Measurements from ENCODE around the gene ATF6.

ATF6 gene

GRCh38 chr1:161978011-161978790, 212.1 kb downstream of the ATF6 start:
- Histone ChIP-seq H3K4me1 (ENCODE audit: insufficient read depth, low read length) (no peaks in the 10 kb centered on the region), H3K27ac (ENCODE audit: low read depth, low read length) (no peak overlapping the region), H3K9me3 (ENCODE audit: insufficient read depth, low read depth, low read length) (no peaks in the 10 kb centered on the region), H3K36me3 (ENCODE audit: insufficient read depth, low read length) (no peaks in the 10 kb centered on the region), H3K27me3 (ENCODE audit: insufficient read depth, low read length) (no peaks in the 10 kb centered on the region), H3K9ac (ENCODE audit: low read depth, low read length) (no peak overlapping the region), H3K4me3 (ENCODE audit: low read length) (no peak overlapping the region)
- 95% methylated on average over 31 of the region's 31 CpGs for WGBS

DNA sequence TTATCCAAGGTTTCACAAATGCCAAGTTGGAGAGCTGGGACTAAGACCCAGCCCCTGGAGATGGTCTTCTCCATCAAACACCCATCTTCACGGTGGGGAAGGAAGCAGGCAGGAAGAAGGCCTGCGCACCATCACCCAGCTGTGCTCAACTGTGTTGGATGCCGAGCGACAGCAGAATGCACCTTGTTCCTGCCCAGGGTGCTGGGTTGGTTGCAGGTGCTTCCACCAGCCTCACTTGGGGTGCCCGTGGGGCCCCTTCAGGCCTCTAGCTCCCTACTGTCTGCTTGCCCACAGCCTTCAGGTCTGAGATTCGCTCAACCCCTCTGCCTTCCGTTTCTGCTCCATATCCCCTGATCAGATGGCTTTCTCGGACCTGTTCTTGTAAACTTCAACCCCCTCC, 215.0 kb downstream of the ATF6 start:
- Histone ChIP-seq H3K9me3 (ENCODE audit: insufficient read depth, low read depth, low read length) (no peaks in the 10 kb centered on the region), H3K9ac (ENCODE audit: low read depth, low read length) (no peak overlapping the region), H3K4me1 (ENCODE audit: insufficient read depth, low read length) (no peaks in the 10 kb centered on the region), H3K36me3 (ENCODE audit: insufficient read depth, low read length) (no peaks in the 10 kb centered on the region), H3K4me3 (ENCODE audit: low read length) (no peak overlapping the region), H3K27me3 (ENCODE audit: insufficient read depth, low read length) (no peaks in the 10 kb centered on the region), H3K27ac (ENCODE audit: low read depth, low read length) (no peak overlapping the region)
- WGBS: 94% methylated on average over 8 of the region's 8 CpGs

DNA sequence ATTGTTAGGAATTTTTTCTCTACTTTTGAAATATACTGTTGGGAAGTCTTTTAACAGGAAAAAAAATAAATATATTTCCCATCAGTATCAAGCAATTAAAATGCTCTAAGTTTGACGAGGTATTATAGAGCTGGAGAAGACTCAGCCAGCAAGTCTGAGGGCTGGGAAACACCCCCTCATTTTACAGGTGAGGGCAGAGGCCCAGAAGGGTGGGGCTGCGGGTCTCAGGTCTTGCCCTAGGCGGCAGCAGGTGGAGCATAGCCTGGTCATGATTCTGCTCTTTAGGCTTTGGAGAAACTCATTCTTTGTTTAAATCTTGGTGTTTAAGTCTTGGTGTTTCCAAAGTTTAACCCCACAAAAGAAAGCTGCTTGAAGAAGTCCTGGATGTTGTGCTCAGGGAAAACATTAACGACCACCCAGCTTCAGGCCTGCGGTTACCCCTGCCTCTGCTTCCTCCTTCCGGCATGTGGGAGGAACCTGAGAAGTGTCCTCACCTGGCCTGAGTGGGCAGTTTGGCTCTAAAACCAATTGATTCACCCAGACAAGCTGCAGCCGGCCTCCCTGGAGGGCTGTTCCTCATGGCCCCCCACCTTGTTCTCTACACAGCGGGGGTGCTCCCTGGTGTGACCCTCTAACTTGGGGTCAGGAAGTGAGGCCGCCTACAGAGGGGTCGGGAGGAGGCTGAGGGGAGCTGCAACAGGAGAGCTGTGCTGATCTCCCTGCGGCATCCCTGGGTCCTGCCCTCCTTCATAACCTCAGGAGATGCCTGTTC, 215.8 kb downstream of the ATF6 start:
- H3K27me3 ChIP-seq (ENCODE audit: insufficient read depth, low read length): no peaks in the 10 kb centered on the region
- H3K36me3 ChIP-seq (ENCODE audit: insufficient read depth, low read length): no peaks in the 10 kb centered on the region
- WGBS: 91% methylated on average over 11 of the region's 11 CpGs
- no peaks in the 10 kb centered on the region for H3K4me1 ChIP-seq (ENCODE audit: insufficient read depth, low read length)
- H3K9ac ChIP-seq (ENCODE audit: low read depth, low read length): no peak overlapping the region
- H3K27ac ChIP-seq (ENCODE audit: low read depth, low read length): no peak overlapping the region
- H3K9me3 ChIP-seq (ENCODE audit: insufficient read depth, low read depth, low read length): no peaks in the 10 kb centered on the region
- no peak overlapping the region for H3K4me3 ChIP-seq (ENCODE audit: low read length)

DNA sequence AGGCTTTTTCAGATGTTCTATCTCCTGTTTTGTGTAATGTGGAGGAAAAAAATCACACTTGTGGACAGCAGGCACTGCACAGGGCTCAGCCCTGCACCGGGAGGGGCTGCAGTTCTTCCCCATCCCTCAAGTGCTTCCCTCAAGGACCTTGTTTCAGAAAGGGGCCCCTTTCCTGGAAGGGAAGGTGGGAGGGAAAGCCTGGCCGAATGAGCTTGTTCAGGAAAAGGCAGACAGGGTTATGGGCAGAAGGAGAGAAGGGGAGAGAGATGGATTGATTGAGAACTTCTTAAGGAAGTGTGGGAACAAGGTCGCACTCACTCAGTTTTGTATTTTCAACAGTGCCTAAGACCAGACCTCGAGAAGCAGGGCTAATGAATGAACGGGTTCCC, 216.4 kb downstream of the ATF6 start:
- no peaks in the 10 kb centered on the region for H3K36me3 ChIP-seq (ENCODE audit: insufficient read depth, low read length)
- no peak overlapping the region for H3K9ac ChIP-seq (ENCODE audit: low read depth, low read length)
- H3K27me3 ChIP-seq (ENCODE audit: insufficient read depth, low read length): no peaks in the 10 kb centered on the region
- H3K4me3 ChIP-seq (ENCODE audit: low read length): no peak overlapping the region
- 93% methylated on average over 5 of the region's 5 CpGs for WGBS
- H3K9me3 ChIP-seq (ENCODE audit: insufficient read depth, low read depth, low read length): 0 out of 2 replicates have a peak, but pooled peaks cover 5% of the 10 kb centered on the region
- no peaks in the 10 kb centered on the region for H3K4me1 ChIP-seq (ENCODE audit: insufficient read depth, low read length)
- no peak overlapping the region for H3K27ac ChIP-seq (ENCODE audit: low read depth, low read length)

GRCh38 chr1:161982917-161983316, 216.8 kb downstream of the ATF6 start:
- no peak overlapping the region for H3K27ac ChIP-seq (ENCODE audit: low read depth, low read length)
- no peaks in the 10 kb centered on the region for H3K36me3 ChIP-seq (ENCODE audit: insufficient read depth, low read length)
- WGBS: 94% methylated on average over 9 of the region's 9 CpGs
- H3K9ac ChIP-seq (ENCODE audit: low read depth, low read length): no peak overlapping the region
- H3K4me1 ChIP-seq (ENCODE audit: insufficient read depth, low read length): no peaks in the 10 kb centered on the region
- H3K9me3 ChIP-seq (ENCODE audit: insufficient read depth, low read depth, low read length): 0 out of 2 replicates have a peak, but pooled peaks cover 5% of the 10 kb centered on the region
- H3K27me3 ChIP-seq (ENCODE audit: insufficient read depth, low read length): no peaks in the 10 kb centered on the region
- no peak overlapping the region for H3K4me3 ChIP-seq (ENCODE audit: low read length)

GRCh38 chr1:161983725-161984124, 217.6 kb downstream of the ATF6 start:
- H3K27ac ChIP-seq (ENCODE audit: low read depth, low read length): no peak overlapping the region
- H3K9me3 ChIP-seq (ENCODE audit: insufficient read depth, low read depth, low read length): 0 out of 2 replicates have a peak, but pooled peaks cover 5% of the 10 kb centered on the region
- no peaks in the 10 kb centered on the region for H3K4me1 ChIP-seq (ENCODE audit: insufficient read depth, low read length)
- no peaks in the 10 kb centered on the region for H3K36me3 ChIP-seq (ENCODE audit: insufficient read depth, low read length)
- WGBS: 96% methylated on average over 22 of the region's 22 CpGs
- no peak overlapping the region for H3K9ac ChIP-seq (ENCODE audit: low read depth, low read length)
- no peaks in the 10 kb centered on the region for H3K27me3 ChIP-seq (ENCODE audit: insufficient read depth, low read length)
- H3K4me3 ChIP-seq (ENCODE audit: low read length): no peak overlapping the region

GRCh38 chr1:161985301-161985822, 219.2 kb downstream of the ATF6 start:
- H3K9me3 ChIP-seq (ENCODE audit: insufficient read depth, low read depth, low read length): 0 out of 2 replicates have a peak, but pooled peaks cover 5% of the 10 kb centered on the region
- WGBS: 86% methylated on average over 5 of the region's 5 CpGs
- no peak overlapping the region for H3K9ac ChIP-seq (ENCODE audit: low read depth, low read length)

GRCh38 chr1:161986328-161986727, 220.2 kb downstream of the ATF6 start:
- Histone ChIP-seq H3K27ac (ENCODE audit: low read depth, low read length) (no peak overlapping the region), H3K36me3 (ENCODE audit: insufficient read depth, low read length) (no peaks in the 10 kb centered on the region), H3K9ac (ENCODE audit: low read depth, low read length) (no peak overlapping the region), H3K4me1 (ENCODE audit: insufficient read depth, low read length) (no peaks in the 10 kb centered on the region), H3K4me3 (ENCODE audit: low read length) (no peak overlapping the region), H3K27me3 (ENCODE audit: insufficient read depth, low read length) (no peaks in the 10 kb centered on the region), H3K9me3 (ENCODE audit: insufficient read depth, low read depth, low read length) (0 out of 2 replicates have a peak, but pooled peaks cover 5% of the 10 kb centered on the region)
- 92% methylated on average over 4 of the region's 4 CpGs for WGBS

More at GRCh38 chr1:161985301-161985822, 219.2 kb downstream of the ATF6 start:
- H3K36me3 ChIP-seq (ENCODE audit: insufficient read depth, low read length): no peaks in the 10 kb centered on the region
- no peaks in the 10 kb centered on the region for H3K4me1 ChIP-seq (ENCODE audit: insufficient read depth, low read length)
- no peaks in the 10 kb centered on the region for H3K27me3 ChIP-seq (ENCODE audit: insufficient read depth, low read length)
- no peak overlapping the region for H3K27ac ChIP-seq (ENCODE audit: low read depth, low read length)
- H3K4me3 ChIP-seq (ENCODE audit: low read length): no peak overlapping the region

GRCh38 chr1:161987303-161987702, 221.2 kb downstream of the ATF6 start:
- 85% methylated on average over 1 of the region's 1 CpG for WGBS
- Histone ChIP-seq H3K27ac (ENCODE audit: low read depth, low read length) (no peak overlapping the region), H3K9ac (ENCODE audit: low read depth, low read length) (no peak overlapping the region), H3K4me1 (ENCODE audit: insufficient read depth, low read length) (no peaks in the 10 kb centered on the region), H3K36me3 (ENCODE audit: insufficient read depth, low read length) (no peaks in the 10 kb centered on the region), H3K27me3 (ENCODE audit: insufficient read depth, low read length) (no peaks in the 10 kb centered on the region), H3K9me3 (ENCODE audit: insufficient read depth, low read depth, low read length) (0 out of 2 replicates have a peak, but pooled peaks cover 5% of the 10 kb centered on the region), H3K4me3 (ENCODE audit: low read length) (no peak overlapping the region)

DNA sequence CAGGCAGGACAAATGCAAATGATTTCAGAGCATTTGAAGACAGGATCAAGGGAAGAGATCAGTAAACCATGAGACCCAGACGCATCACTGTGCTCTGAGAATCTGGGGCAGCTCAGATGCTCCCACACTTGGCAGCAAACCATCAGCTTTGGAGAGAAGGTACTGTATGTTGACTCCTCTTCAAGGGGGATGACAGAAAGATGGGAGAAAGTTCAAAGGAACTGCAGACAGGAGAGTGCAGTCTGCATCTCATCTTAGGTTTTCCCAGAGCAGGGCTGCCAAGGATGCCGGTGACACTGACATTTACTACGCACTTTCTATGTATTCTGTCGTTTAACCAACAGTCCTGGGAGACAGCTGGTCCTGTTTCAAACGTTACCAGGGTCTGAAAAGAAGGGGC, 221.8 kb downstream of the ATF6 start:
- Histone ChIP-seq H3K27me3 (ENCODE audit: insufficient read depth, low read length) (no peaks in the 10 kb centered on the region), H3K27ac (ENCODE audit: low read depth, low read length) (no peak overlapping the region), H3K4me3 (ENCODE audit: low read length) (no peak overlapping the region), H3K9ac (ENCODE audit: low read depth, low read length) (no peak overlapping the region), H3K9me3 (ENCODE audit: insufficient read depth, low read depth, low read length) (0 out of 2 replicates have a peak, but pooled peaks cover 5% of the 10 kb centered on the region), H3K36me3 (ENCODE audit: insufficient read depth, low read length) (no peaks in the 10 kb centered on the region), H3K4me1 (ENCODE audit: insufficient read depth, low read length) (no peaks in the 10 kb centered on the region)
- WGBS: 88% methylated on average over 5 of the region's 5 CpGs

- Histone ChIP-seq H3K4me1 (ENCODE audit: insufficient read depth, low read length) (no peaks in the 10 kb centered on the region), H3K36me3 (ENCODE audit: insufficient read depth, low read length) (no peaks in the 10 kb centered on the region), H3K9me3 (ENCODE audit: insufficient read depth, low read depth, low read length) (0 out of 2 replicates have a peak, but pooled peaks cover 5% of the 10 kb centered on the region), H3K4me3 (ENCODE audit: low read length) (no peak overlapping the region), H3K9ac (ENCODE audit: low read depth, low read length) (no peak overlapping the region), H3K27me3 (ENCODE audit: insufficient read depth, low read length) (no peaks in the 10 kb centered on the region), H3K27ac (ENCODE audit: low read depth, low read length) (no peak overlapping the region)
- 79% methylated on average over 4 of the region's 5 CpGs for WGBS
Observed at GRCh38 chr1:161988413-161988812, 222.3 kb downstream of the ATF6 start.
